Superior temporal gyrus (tissue), 1 donor: ENCODE data around the gene SMIM7.

Experiments used
- DNase-seq: peaks from one replicate; pipeline ENCODE4 v3.0.0-alpha.2; 2016; ENCODE audit errors: extremely low spot score

The SMIM7 gene

DNA sequence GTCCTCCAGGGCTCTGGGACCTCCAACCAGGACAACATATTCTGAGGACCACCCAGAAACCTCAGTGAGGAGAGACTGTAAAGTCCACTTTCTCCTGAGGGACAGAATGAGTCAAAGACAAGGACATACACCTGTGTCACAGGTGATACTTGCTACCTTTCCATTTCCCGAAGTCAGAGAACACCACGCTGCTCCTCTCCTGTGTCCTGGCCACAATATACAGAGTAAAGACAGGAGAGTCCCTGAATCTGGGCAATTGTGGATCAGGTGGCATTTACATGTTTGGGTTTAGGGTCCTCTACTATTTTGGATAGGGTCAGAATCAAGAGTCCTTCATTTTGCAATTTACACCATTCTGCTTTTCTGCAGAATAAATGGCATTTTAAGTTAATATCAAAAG is 36.9 kb downstream of the SMIM7 start:
- DNase-seq = no peak

DNA sequence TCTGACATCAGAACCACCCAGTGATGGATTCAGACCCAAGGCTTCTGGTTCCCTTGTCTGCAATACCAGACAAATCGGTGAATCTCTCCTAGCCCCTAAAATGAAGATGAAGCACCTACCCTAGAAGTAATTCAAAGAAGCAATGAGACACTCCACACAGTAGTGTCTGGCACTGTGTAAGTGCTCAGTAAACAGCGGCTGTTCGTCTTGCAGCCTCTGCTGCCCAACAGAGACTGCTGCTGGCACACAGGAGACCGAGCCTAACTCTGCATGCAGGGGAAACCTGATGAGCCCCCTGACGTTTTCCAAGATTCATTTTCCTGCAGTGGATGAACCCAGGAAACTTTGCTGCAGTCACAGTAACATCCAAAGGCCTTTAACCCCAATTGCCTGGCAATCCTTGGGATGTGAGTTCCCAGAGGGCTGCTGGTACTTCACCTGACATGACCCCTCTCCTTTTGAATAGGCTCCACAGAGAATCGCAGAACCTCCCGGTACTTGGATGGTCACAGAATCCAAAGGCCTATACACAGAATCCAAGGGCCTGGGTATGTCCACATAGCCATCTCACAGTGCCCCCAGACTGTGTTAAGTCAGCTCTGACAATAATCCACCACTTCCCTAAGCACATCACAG is 38.7 kb downstream of the SMIM7 start:
- no peak for DNase-seq

DNA sequence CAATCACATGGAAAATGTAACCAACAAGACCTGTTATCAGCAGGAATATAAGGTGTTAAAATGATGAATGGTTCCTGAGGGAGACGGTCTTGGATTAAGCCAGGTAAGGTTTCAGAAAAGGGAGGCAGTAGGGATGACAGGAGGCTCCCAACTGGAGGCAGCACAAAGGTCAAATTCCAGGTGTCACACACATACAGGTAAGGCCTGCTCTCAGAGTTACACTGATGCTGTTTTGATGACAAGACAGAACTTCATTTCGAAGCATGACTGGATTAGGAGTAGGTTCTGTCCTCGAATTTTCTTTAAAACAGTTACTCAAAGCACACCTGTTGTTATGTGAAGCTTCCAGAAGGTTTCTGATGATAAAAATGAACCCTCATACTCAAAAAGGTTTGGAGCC is 39.4 kb downstream of the SMIM7 start:
- no peak for DNase-seq

DNA sequence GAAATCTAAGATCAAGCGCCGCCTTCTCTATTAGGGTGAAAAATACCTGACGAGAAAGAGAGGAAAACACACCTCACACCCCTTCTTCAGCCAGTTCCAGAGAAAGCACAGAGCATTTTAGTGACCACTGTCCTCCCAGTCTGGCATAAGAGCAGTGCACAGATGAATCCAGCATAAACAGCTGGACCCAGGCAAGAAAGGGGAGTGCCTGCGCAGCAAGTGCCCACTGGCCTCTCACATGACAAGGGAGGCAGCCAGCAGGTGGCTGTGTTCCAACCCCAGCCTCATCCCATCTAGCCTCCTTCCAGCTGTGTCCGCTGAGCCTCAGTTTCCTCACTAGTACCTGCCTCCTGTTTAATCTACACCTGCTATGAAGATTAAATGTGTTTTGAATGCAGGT is 39.9 kb downstream of the SMIM7 start:
- DNase-seq = no peak

DNA sequence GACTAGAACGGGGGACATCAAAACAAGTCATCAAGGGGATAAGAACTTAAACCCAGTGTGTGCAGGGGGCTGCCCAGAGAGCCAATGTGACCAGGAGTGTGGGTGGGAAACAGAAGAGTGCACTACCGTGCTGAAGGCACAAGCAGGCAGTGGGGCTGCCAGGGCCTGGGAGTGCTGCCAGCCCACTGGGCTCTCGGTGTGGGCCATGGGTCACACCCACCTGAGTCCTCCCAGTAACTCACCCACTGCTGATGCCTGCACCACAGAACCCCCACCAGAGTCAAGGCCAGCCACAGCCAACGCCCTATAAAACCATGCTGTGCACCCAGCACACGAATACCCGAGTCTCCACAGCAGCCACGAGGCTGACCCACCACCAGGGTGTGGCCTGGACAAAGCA is 40.5 kb downstream of the SMIM7 start:
- DNase-seq = no peak

DNA sequence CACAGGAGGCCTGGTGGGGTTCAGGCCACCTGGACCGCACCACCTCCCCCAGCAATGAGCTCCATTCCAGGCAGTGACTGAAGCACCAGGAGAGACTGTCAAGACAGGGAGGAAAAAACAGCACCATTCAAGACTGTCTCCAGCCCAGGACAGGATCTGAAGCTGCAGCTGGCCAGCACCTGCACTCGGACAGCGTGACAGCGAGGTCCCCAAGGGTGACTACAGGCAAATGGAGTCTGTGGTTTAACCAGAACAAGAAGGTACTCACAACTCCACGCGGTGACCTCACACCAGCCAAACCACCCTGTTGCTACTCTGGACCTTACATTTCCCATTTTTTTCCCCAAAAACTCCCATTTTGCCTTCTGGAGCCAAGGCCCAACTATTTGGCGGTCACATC is 41.7 kb downstream of the SMIM7 start:
- no peak for DNase-seq

DNA sequence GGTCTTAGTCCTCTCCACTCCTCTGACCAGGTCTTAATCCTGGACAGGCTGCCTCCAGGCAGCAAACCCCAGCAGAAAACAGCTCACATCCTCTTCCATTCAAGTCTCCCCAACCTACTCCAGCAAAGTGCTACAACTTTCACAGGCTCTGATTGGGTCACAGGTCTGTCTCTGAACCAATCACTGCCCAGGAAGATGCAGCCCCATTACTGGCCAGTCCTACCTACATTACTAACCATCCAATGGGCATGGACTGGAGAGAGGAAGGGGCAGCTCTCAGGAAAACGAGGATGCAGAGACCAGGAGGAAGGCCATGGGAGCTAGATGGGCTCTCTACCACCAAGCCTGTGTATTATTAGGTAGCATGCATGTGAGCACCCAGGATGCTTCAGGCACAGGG is 44.1 kb downstream of the SMIM7 start:
- no peak for DNase-seq

DNA sequence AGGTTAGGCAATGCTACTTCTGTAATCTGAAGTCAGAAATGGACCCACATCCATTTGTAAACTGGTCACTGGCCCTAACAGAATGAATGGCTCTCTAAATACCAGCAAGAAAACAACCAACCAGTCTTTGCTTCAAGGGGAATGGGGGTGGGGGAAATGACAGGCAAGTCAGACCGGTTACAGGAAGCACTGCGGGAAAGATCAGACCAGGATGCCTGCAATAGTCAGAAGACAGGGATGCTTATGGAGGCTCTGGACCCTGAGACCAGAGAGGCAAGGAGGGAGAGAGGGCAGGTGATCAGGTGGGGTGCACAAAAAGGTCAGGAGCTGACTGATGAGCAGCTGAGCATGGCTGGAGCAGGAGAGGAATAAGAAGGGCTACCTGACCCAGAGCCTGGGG is 45.0 kb downstream of the SMIM7 start:
- DNase-seq = no peak

DNA sequence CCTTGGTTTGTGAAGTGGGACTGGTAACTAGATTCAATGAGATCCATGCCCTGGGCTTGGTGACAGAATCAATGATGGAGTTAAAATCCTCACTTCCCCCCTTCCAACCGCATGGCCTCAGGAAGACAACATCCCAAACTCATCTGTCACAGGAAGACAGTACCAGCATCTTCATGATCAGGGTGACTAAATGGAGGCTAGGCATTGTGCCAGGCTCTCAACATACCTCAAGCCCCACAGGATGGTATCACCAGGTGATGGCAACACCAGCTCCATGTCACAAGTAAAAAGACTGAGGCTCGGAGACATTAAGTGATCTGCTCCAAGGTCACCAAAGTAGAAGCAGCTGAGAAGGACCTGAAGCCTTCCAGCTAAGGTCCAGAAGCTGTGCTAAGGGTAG is 46.1 kb downstream of the SMIM7 start:
- no peak for DNase-seq

DNA sequence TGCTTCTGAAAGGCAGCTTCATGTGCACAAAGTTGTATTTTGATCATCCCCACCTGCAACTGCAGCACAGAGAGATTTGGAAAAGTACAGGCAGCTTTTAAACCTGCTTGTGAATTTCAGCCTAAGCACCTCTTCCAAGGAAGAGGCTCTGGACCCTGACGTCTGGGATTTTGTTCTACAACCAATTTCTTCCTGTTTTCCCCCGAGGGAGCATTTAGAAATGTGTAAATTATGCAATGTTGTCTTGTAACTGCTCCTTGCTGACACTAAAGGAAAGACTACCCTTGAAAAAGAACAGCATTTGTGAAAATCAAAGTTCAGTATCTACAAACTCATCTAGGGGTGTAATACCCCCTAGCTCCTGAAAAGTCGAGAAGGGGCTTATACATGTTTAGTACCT is 47.3 kb downstream of the SMIM7 start:
- DNase-seq = no peak

DNA sequence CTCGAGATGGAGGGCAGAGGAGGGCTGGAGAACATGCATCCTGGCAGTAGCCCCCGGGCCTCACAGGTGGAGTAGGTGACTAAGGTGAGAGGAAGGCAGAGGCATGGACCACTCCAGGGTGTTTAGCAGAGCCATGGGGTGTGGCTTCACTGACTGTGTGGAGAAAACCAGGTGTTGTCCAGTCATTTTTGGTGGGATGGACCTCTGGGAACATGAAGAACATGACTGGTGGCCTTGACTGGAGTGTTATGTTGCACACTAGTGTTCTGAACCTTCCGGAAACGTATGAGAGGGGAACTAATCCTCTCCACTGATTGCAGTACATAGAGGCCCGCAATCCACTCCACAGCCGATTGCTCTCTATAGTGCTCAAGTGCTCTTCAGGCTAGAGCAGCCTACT is 48.8 kb downstream of the SMIM7 start:
- DNase-seq = no peak

DNA sequence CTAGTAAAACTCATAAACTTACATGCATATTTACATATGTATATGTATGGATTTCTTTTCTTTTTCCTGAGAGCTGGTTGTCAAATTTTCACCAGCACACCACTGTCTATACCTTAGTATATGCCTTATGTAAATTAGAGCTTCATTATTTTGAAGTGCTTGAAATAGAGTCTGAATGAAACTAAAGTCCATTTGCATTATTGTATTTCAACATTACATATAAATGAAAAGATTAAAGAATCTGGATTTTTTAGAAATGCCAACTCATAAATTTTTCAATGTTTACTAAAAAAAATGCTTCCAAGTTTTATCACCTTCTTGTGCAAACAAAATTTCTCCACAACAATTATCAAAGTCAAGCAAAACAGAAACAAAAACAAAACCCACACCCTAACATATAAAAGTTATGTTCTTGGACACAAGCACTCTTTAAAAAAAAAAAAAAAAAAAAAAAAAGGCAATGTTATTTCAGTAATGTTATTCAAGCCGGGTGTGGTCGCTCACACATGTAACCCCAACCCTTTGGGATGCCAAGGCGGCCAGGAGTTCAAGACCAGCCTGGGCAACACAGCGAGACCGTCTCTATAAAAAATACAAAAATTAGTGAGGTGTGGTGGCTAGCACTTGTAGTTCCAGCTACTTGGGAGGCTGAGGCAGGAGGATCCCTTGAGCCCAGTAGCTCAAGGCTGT is 50.3 kb downstream of the SMIM7 start:
- no peak for DNase-seq

DNA sequence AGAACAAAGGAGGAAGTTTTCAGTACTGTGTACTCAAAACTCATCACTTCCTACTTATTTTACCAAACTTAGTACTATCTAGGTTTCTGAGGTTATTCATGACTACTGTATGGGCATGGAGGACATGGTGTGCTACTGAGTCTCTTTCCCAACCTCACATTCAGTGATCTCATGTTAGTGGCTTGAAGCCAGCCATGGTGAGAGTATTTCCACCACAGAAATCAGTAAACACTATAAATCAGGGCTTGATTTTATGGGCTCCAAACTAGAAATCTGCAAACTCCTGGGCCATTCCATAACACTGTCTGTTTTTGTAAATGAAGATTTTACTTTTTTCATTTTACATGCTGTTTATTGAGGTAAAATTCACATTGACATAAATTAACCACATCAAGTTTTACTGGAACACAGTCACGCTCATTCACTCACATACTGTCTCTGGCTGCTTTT is 51.6 kb downstream of the SMIM7 start:
- DNase-seq = peak; percentile 64

DNA sequence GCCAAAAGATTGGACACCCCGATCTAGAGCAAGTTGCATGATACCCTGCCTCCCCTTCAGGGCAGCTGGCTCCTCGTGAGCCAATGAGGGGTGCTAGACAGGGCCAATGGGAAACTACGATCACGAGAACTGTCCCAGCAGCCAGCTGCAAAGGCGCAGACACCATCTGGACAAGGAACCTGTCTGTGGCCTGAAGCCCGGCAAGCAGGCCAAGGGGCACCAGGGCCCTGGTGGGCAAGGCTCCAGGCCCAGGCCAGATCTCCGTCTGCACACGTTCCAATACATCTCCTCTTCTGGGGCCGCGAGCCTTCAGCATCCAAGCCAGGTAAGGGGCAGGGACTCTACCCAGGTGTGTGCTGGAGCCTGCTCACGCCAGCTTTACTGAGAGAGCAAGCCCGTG is 52.1 kb downstream of the SMIM7 start:
- no peak for DNase-seq

DNA sequence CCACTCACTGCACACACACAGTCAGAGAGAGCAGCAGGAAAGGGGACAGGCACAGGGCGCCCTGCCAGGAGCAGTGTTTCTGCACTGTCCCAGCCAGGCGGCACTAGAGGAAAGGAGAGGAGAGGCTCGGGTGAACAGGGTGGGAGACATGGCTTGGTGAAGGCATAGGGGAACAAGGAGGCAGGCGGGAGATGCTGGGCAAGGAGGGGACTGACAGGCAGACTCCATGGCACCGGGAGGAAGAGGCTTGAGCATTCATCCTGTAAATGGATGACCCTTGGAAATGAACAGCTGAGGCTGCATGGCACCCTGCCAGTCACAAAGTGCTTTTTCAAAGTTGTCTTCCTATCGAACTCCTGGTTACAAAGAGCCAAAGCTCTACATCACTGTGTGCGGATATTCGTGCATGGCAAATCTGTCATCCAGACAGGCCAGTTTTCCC is 54.4 kb downstream of the SMIM7 start:
- no peak for DNase-seq

DNA sequence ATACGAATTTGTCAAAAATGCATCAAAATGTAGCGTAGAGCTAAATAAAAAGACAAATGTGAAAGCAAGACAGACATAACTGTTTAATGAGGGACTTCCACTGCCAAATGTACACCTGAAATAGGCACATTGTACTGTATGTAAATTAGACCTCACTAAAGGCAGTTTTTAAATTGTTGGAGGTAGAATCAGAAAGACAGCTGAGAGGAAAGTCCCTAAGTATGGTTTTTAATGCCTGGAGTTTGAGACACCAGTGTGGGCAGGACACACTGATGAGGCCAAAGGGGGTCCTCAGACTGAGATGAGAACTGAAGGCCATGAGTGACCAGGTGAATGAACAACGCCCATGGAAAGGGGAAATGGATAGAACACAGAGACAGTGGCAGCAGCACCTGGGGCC is 54.8 kb downstream of the SMIM7 start:
- DNase-seq = no peak

DNA sequence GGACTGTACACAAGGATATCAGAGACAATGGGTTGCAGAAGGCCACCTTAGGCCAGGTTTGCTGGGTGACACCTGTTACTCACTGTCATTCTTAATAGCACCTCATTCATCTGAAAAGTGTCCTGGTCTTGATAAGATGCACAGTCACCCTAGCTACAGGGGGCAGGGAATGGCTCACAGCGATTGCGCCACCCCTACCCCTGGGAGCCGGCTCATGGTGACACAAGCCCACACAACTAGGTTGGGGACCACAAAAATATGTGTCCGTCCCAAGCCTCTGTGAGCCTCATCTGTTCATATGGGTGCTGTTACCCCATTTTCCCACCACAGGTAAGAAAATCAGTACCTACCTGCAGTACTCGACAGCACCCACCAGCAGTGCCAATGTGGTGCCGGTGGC is 55.3 kb downstream of the SMIM7 start:
- DNase-seq = no peak

DNA sequence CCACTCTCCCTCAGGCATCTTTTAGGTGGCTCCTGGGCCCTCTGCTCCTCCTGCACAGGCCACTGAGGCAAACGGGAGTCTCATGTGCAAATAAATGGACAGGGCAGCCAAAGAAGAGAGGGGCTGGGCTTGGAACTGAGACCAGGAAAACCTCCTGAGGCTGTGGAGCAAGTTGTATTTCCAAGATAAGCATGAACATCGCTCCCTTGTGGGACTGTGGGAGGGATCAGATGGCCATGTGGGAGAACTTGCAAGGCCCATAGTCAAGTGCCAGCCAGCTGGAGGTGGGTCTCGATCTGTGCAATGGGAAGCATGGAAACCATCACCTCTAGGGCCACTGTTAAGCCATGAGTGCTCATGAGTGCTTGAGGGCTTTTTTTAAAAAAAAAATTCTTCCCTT is 56.9 kb downstream of the SMIM7 start:
- DNase-seq = no peak

DNA sequence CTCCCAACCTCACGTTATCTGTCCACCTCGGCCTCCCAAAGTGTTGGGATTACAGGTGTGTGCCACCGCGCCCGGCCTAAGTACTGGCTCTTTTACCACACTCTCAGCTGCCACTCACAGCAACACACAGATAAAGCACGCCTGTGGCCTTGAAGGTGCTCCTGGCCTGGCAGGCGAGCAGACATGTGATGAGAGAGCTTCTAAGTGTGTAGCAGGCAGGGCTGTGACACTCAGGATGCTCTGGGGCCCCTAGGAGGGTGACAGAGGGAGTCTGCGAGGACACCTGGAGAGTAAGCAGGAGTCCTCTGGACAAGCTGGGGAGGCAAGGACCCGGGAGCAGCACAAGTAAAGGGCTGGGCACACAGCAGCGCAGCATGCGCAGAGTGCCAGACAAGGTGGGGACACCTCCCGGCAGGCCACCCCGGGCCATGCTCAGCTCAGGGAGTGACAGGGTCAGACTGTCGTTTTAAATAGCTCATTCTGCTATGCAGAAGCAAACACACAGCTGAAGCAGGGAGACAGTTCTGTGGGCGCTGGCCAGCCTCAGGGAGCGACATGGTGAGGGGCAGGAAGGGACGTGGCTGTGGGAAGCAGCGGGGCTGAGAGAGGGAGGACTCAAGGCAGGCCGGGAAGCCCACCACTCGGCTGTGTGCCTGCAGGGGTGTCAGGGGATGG is 58.4 kb downstream of the SMIM7 start:
- DNase-seq = no peak

DNA sequence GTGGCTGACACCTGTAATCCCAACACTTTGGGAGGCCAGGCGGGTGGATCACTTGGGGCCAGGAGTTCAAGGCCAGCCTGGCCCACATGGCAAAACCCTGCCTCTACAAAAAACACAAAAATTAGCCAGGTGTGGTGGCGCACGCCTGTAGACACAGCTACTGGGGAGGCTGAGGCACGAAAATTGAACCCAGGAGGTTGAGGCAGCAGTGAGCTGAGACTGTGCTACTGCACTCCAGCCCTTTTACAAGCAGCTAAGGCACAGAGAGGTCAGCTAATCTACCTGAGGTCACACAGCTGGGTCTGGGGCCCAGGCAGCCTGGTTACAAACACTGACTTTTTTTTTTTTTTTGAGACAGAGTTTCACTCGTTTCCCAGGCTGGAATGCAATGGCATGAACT is 59.1 kb downstream of the SMIM7 start:
- DNase-seq = no peak

DNA sequence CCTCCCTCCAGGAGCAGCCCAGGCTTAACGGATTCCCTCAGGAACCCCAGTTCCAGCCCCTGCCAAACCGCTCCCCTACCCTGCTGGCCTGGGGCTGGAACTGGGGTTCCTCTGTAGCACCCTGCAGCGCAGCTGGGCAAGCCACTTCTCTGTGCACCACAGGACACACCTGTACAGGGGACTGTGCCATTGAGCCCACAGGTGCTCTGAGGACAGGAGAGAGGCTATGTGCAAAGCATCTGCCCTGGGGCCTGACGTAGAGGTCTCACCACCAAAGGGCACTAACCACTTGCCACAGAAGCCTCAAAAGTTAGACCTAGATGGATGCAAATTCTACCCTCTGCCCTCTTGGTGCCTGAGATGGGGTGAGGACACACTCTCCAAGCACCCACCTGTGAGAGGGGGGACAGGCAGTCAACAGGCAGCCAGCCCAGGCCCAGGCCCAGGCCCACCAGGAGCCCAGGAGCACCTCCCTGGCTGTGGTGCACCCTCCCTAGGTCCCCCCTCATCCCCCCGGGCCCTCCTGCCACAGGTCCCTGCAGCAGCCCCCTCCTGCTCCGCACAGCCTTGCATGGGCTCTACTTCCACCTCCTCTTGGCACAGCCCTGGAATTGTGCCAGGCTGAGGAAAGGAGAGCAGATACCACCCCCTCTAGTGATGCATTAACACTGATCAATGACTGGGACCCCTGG is 60.1 kb downstream of the SMIM7 start:
- no peak for DNase-seq

DNA sequence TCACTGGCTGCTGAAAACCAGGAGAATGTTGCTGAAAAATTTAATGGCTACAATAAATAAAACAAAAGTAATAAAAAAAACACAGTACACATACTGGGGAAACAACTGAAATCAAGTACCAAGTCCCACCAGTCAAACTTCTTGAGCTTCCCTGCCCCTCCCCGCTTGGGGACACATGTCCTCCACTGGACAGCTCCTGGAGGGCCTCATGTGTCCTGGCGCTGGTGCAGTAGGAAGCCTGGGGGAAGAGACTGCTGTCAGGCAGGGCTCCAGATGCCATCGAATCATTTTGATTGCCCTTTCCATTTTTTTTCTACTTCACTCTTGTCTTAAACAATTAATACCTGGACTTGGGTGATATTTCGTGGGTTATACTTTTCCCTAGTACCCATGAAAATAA is 61.1 kb downstream of the SMIM7 start:
- no peak for DNase-seq

DNA sequence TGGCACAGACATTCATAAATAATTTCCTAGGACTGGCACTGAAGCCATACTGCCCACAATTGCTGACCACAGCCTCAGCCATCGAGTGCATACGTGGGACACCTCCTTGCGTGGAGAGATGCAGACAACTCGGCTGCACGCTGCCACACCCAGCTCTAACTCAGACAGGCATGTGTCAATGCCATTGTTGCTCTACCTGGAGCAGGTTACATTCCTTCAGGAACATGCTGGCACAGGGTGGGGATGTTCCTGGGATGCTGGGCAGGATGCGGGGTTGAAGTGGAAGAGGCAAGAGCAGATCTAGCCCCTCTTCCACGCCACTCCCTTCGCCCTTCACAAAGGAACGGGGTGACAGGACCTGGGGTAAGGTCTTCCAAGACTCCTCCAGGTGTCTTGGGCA is 63.5 kb downstream of the SMIM7 start:
- DNase-seq = no peak
